ENCODE results near the gene DUOX2. TPM values are rescaled to one million over a fixed set of nuclear protein-coding genes. Genes with fewer than 3 reads are reported as not detected.
A peak's percentile ranks its signal among the peaks of the same experiment; 100 is the strongest.

The DUOX2 gene
- total and polyA plus RNA-seq, 2 of the 13 experiments (the other 11 are each of a cell fraction or from before 2014, with no cell fraction given) = 0.08 TPM; not detected in 1

GRCh38 chr15:45163508-45163856 lies 49.5 kb upstream of the DUOX2 start (continued):
- TF ChIP-seq ZMAT5 (CRISPR knock-in tag; IDR thresholded peaks at IDR 0.05; ENCODE audit: borderline replicate concordance, low read depth) = no peak
- 0 out of 2 replicates have a peak, but pooled peaks have one; percentile 3 for TF ChIP-seq GATAD1 (CRISPR knock-in tag; IDR thresholded peaks at IDR 0.05)
- TF ChIP-seq SP2 (CRISPR knock-in tag; IDR thresholded peaks at IDR 0.05) = peak; percentile 3; the same call in 1 of the 2 replicates
- no peak for TF ChIP-seq ATF7-NPFF (CRISPR knock-in tag; IDR thresholded peaks at IDR 0.05; ENCODE audit: low read depth)
- TF ChIP-seq MLXIP (CRISPR knock-in tag; IDR thresholded peaks at IDR 0.05; ENCODE audit: borderline replicate concordance) = no peak
- no peak for TF ChIP-seq THRA (CRISPR knock-in tag; IDR thresholded peaks at IDR 0.05; ENCODE audit: borderline replicate concordance)
- no peak for TF ChIP-seq ZNF691 (CRISPR knock-in tag; IDR thresholded peaks at IDR 0.05; ENCODE audit: borderline replicate concordance, low read depth)
- no peak for TF ChIP-seq CERS6 (CRISPR knock-in tag; IDR thresholded peaks at IDR 0.05)
- TF ChIP-seq HIVEP1 (CRISPR knock-in tag; IDR thresholded peaks at IDR 0.05) = peak; percentile 12; the same call in 1 of the 2 replicates
- no peak for TF ChIP-seq RBAK (CRISPR knock-in tag; IDR thresholded peaks at IDR 0.05)
- TF ChIP-seq SOX6 (IDR thresholded peaks at IDR 0.05) = no peak
- 0 out of 2 replicates have a peak, but pooled peaks have one; percentile 27 for TF ChIP-seq SOX6 (CRISPR knock-in tag; IDR thresholded peaks at IDR 0.05)
- no peak for TF ChIP-seq ZBTB20 (CRISPR knock-in tag; IDR thresholded peaks at IDR 0.05; ENCODE audit: borderline replicate concordance, low read depth)
- no peak for TF ChIP-seq ZNF800 (CRISPR knock-in tag; IDR thresholded peaks at IDR 0.05)
- TF ChIP-seq HHEX (CRISPR knock-in tag; IDR thresholded peaks at IDR 0.05) = no peak
- TF ChIP-seq ZNF235 (CRISPR knock-in tag; IDR thresholded peaks at IDR 0.05; ENCODE audit: borderline replicate concordance) = no peak
- no peak for TF ChIP-seq ZNF781 (CRISPR knock-in tag; IDR thresholded peaks at IDR 0.05; ENCODE audit: borderline replicate concordance, not compliant biosample characterization)
- TF ChIP-seq ZNF816 (CRISPR knock-in tag; IDR thresholded peaks at IDR 0.05; ENCODE audit: borderline replicate concordance) = no peak
- TF ChIP-seq ZNF547 (CRISPR knock-in tag; IDR thresholded peaks at IDR 0.05) = 0 out of 2 replicates have a peak, but pooled peaks have one; percentile 9
- no peak for TF ChIP-seq ZNF598 (CRISPR knock-in tag; IDR thresholded peaks at IDR 0.05; ENCODE audit: borderline replicate concordance)
- TF ChIP-seq SNAI1 (CRISPR knock-in tag; IDR thresholded peaks at IDR 0.05; ENCODE audit: borderline replicate concordance) = no peak
- TF ChIP-seq ZNF709 (CRISPR knock-in tag; IDR thresholded peaks at IDR 0.05) = no peak
